ENCODE data around the gene CKAP5. TPM values are rescaled to one million over a fixed set of nuclear protein-coding genes. Genes with fewer than 3 reads are reported as not detected.

Gene CKAP5
- 62.7 and 76.0 TPM in 2 replicates for total RNA-seq (2014; rRNA removed; shearing (Covaris generic))

GRCh38 chr11:46845740-46846509 is at the start of gene CKAP5:
Gene CKAP5 (minus strand): TSS chr11:46846280. CDS start chr11:46821231, 25,049 bp downstream.
- peak; percentile 96 for DNase-seq (ENCODE audit: low spot score)

- no peak for DNase-seq (ENCODE audit: low spot score)
Observed at GRCh38 chr11:46895821-46896220, 49.7 kb upstream of the CKAP5 start.

GRCh38 chr11:46894961-46895360 is 48.9 kb upstream of the CKAP5 start:
- no peak for DNase-seq (ENCODE audit: low spot score)

GRCh38 chr11:46894506-46894905 is 48.4 kb upstream of the CKAP5 start:
- DNase-seq (ENCODE audit: low spot score): no peak

GRCh38 chr11:46892838-46893237 is 46.8 kb upstream of the CKAP5 start:
- DNase-seq (ENCODE audit: low spot score): no peak

- no peak for DNase-seq (ENCODE audit: low spot score)
Observed at GRCh38 chr11:46892109-46892508, 46.0 kb upstream of the CKAP5 start.

GRCh38 chr11:46890665-46891064 is 44.6 kb upstream of the CKAP5 start:
- DNase-seq (ENCODE audit: low spot score): no peak

GRCh38 chr11:46889689-46890475 is 43.8 kb upstream of the CKAP5 start:
- peak; percentile 92 for DNase-seq (ENCODE audit: low spot score)

- no peak for DNase-seq (ENCODE audit: low spot score)
Observed at GRCh38 chr11:46889251-46889650, 43.2 kb upstream of the CKAP5 start.

GRCh38 chr11:46888636-46889035 is 42.6 kb upstream of the CKAP5 start:
- no peak for DNase-seq (ENCODE audit: low spot score)

GRCh38 chr11:46886211-46886610 is 40.1 kb upstream of the CKAP5 start:
- no peak for DNase-seq (ENCODE audit: low spot score)

GRCh38 chr11:46879056-46879585 is 33.0 kb upstream of the CKAP5 start:
- no peak for DNase-seq (ENCODE audit: low spot score)

GRCh38 chr11:46877580-46877979 is 31.5 kb upstream of the CKAP5 start:
- no peak for DNase-seq (ENCODE audit: low spot score)

- no peak for DNase-seq (ENCODE audit: low spot score)
Observed at GRCh38 chr11:46876471-46876870, 30.4 kb upstream of the CKAP5 start.

- DNase-seq (ENCODE audit: low spot score): no peak
Observed at GRCh38 chr11:46874586-46874985, 28.5 kb upstream of the CKAP5 start.

GRCh38 chr11:46868912-46869311 is 22.8 kb upstream of the CKAP5 start:
- DNase-seq (ENCODE audit: low spot score): no peak

- DNase-seq (ENCODE audit: low spot score): no peak
Observed at GRCh38 chr11:46865340-46865739, 19.3 kb upstream of the CKAP5 start.

GRCh38 chr11:46860218-46860617 is 14.1 kb upstream of the CKAP5 start:
- DNase-seq (ENCODE audit: low spot score): no peak

GRCh38 chr11:46858920-46859546 is 13.0 kb upstream of the CKAP5 start:
- DNase-seq (ENCODE audit: low spot score): no peak

GRCh38 chr11:46857666-46858065 is 11.6 kb upstream of the CKAP5 start:
- no peak for DNase-seq (ENCODE audit: low spot score)

- DNase-seq (ENCODE audit: low spot score): no peak
Observed at GRCh38 chr11:46856605-46857343, 10.7 kb upstream of the CKAP5 start.

Data from HT-29 (cell line).